ENCODE measurements around the gene LRRN4. TPM values are rescaled to one million over a fixed set of nuclear protein-coding genes. Genes with fewer than 3 reads are reported as not detected.

Gene LRRN4
- total RNA-seq, 6 experiments from 2014 or later = 0.09 to 0.10 TPM; not detected in 4

- TF ChIP-seq CTCF (IDR thresholded peaks at IDR 0.05) = no peak
- Mint-ChIP-seq H3K4me3 (peak overlapping the region; percentile 86), H3K27ac (peak overlapping the region; percentile 91), H3K4me1 (ENCODE audit: low read depth) (peaks cover 30% of the 10 kb centered on the region), H3K9me3 (no peaks in the 10 kb centered on the region), H3K27me3 (ENCODE audit: insufficient read depth) (peaks cover 1% of the 10 kb centered on the region; the same call in 1 of the 2 replicates), H3K36me3 (ENCODE audit: low read depth) (peaks cover 8% of the 10 kb centered on the region)
- DNase-seq = no peak
These were observed 46.2 kb downstream of the LRRN4 start for GRCh38 chr20:6007529-6008103.

DNA sequence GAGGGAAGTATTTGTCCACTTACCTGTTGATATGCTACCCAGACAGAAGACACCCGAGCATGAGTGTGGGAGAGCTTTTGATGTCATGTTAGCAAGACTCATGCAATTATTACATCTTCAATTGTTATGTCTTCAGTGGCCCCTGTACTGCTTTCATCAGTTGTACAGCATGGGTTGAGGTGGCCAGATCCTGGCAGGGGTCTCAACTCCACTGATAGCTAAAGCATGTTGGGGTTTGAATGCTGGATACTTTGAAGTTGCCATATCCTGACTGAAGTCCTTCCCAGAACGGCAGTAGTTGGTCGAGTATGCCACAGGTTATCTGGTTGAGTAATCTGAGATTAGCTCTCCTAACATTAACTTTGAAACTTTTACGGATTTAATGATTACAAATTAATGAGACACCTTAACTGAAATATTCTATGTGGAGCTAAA lies 46.7 kb downstream of the LRRN4 start:
- no peak for DNase-seq
- Mint-ChIP-seq H3K4me1 (ENCODE audit: low read depth) (peaks cover 30% of the 10 kb centered on the region), H3K27me3 (ENCODE audit: insufficient read depth) (peaks cover 1% of the 10 kb centered on the region; the same call in 1 of the 2 replicates), H3K27ac (peak overlapping the region; percentile 91), H3K36me3 (ENCODE audit: low read depth) (peaks cover 3% of the 10 kb centered on the region), H3K4me3 (peak overlapping the region; percentile 86), H3K9me3 (no peaks in the 10 kb centered on the region)
- no peak for TF ChIP-seq CTCF (IDR thresholded peaks at IDR 0.05)

- no peak for DNase-seq
- no peak for TF ChIP-seq CTCF (IDR thresholded peaks at IDR 0.05)
- Mint-ChIP-seq H3K27ac (peak overlapping the region; percentile 91), H3K36me3 (ENCODE audit: low read depth) (no peaks in the 10 kb centered on the region; the same call in 1 of the 2 replicates), H3K4me1 (ENCODE audit: low read depth) (peaks cover 30% of the 10 kb centered on the region), H3K27me3 (ENCODE audit: insufficient read depth) (peaks cover 1% of the 10 kb centered on the region; the same call in 1 of the 2 replicates), H3K4me3 (peak overlapping the region; percentile 86), H3K9me3 (no peaks in the 10 kb centered on the region)
These were observed 47.3 kb downstream of the LRRN4 start for GRCh38 chr20:6006603-6006949.

DNA sequence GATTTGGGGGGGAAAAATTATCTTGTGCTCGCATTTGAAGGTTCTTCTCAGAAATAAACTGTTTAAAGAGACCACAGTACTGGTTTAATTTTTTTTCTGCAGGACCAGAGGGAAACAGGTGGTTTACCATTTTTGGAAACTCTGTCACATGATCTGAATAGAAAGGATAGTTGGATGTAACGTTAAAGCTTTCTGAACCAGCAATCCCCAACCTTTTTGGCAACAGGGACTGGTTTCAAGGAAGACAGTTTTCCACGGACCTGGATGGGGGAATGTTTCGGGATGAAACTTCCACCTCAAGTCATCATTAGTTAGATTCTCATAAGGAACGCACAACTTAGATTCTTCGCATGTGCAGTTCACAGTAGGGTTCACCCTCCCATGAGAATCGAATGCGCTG lies 53.0 kb downstream of the LRRN4 start:
- Mint-ChIP-seq H3K4me1 (ENCODE audit: low read depth) (peaks cover 9% of the 10 kb centered on the region; the same call in 1 of the 2 replicates), H3K36me3 (ENCODE audit: low read depth) (no peaks in the 10 kb centered on the region; the same call in 1 of the 2 replicates), H3K27ac (no peak overlapping the region), H3K27me3 (ENCODE audit: insufficient read depth) (peaks cover 1% of the 10 kb centered on the region; the same call in 1 of the 2 replicates), H3K4me3 (no peak overlapping the region), H3K9me3 (no peaks in the 10 kb centered on the region)
- no peak for DNase-seq
- no peak for TF ChIP-seq CTCF (IDR thresholded peaks at IDR 0.05)

DNA sequence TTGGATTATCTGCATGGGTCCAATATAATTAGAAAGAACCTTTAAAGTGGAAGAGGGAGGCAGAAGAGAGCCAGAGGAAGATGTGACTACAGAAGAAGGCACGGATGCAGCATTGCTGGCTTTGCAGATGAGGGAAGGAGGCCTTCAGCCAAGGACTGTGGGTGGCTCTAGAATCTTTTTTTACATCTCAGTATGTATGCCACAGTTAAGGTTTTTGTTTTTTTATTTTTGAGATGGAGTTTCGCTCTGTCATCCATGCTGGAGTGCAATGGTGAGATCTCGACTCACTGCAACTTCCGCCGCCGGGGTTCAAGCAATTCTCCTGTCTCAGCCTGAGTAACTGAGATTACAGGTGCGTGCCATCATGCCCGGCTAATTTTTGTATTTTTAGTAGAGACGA lies 54.1 kb downstream of the LRRN4 start:
- Mint-ChIP-seq H3K27me3 (ENCODE audit: insufficient read depth) (peaks cover 1% of the 10 kb centered on the region; the same call in 1 of the 2 replicates), H3K9me3 (no peaks in the 10 kb centered on the region), H3K27ac (no peak overlapping the region), H3K36me3 (ENCODE audit: low read depth) (no peaks in the 10 kb centered on the region; the same call in 1 of the 2 replicates), H3K4me1 (ENCODE audit: low read depth) (peaks cover 5% of the 10 kb centered on the region; the same call in 1 of the 2 replicates), H3K4me3 (no peak overlapping the region)
- no peak for DNase-seq
- TF ChIP-seq CTCF (IDR thresholded peaks at IDR 0.05) = no peak

Data from HFFc6 (cell line).